HepG2 (cell line): ENCODE data around the gene SEC24B. TPM values are rescaled to one million over a fixed set of nuclear protein-coding genes. Genes with fewer than 3 reads are reported as not detected.

Experiments used
- ATAC-seq: fragments of 200-7000 bp; cut with Tn5 transposase; 3 replicates; pipeline ENCODE4 v1.9.1; 2020; ENCODE audit warnings: mild to moderate bottlenecking, moderate library complexity
- BruUV-seq: library from RNA; stranded (reverse); fragments of 400-500 nt; replicated peaks from 2 replicates; lab custom pipeline; 2021; lab: Mats Ljungman, UMichigan
- CTCF ChIA-PET: fragments of 300-600 bp; formaldehyde crosslinking; extraction: SDS; loops from one replicate; lab custom pipeline; 2021; ENCODE audit warnings: low total read pairs, inconsistent platforms, low intra/inter-chr PET ratio; lab: Yijun Ruan, JAX
- POLR2A ChIA-PET: fragments of 350-600 bp; sonication (Branson Sonifier 250); formaldehyde crosslinking; loops from one replicate; lab custom pipeline; 2020; ENCODE audit warnings: antibody characterized with exemption, inconsistent platforms; lab: Yijun Ruan, JAX
- DNase-seq: peaks from one replicate; pipeline ENCODE4 v3.0.0-alpha.2; 2015; ENCODE audit warnings: low spot score
- FAIRE-seq: peaks from 3 replicates; lab custom pipeline; 2011; peaks lifted over from hg19 to GRCh38; lab: Jason Lieb, UNC
- H2AFZ ChIP-seq: one replicate; pipeline ENCODE4 v1.6.1; 2011; ENCODE audit warnings: low read length, inconsistent platforms
- H3K27ac ChIP-seq: fragments of 300-600 bp; 3 replicates; pipeline ENCODE4 v1.8.0; 2011; ENCODE audit warnings: mixed run types, mild to moderate bottlenecking, mixed read lengths, low read length, inconsistent platforms; ENCODE audit not compliant: insufficient read depth; ENCODE audit errors: extremely low read length
- H3K27me3 ChIP-seq, 2 experiments: fragments of 200-600 bp in 1 of 2; 2 replicates in 1 of 2; 3 replicates in 1 of 2; pipeline versions ENCODE4 v1.6.0 to v1.8.0; 2011; ENCODE audit warnings: low read length in 2 of 2, mild to moderate bottlenecking in 2 of 2, moderate library complexity in 2 of 2, inconsistent platforms in 1 of 2; ENCODE audit not compliant: insufficient read depth in 2 of 2, control insufficient read depth in 1 of 2
- H3K36me3 ChIP-seq, 2 experiments: fragments of 200-600 bp in 1 of 2; replicated peaks in 1 of 2; 2 replicates in 1 of 2; 3 replicates in 1 of 2; pipeline versions ENCODE4 v1.5.1 to v1.8.0; 2011; ENCODE audit warnings: low read length in 2 of 2, inconsistent platforms in 1 of 2; ENCODE audit not compliant: insufficient read depth in 2 of 2, control insufficient read depth in 1 of 2
- H3K4me1 ChIP-seq: 2 replicates; pipeline ENCODE4 v1.5.1; 2012; ENCODE audit warnings: low read length, inconsistent platforms; ENCODE audit not compliant: insufficient read depth
- H3K4me2 ChIP-seq: 2 replicates; pipeline ENCODE4 v1.6.0; 2011; ENCODE audit warnings: low read depth, low read length, inconsistent platforms
- H3K4me3 ChIP-seq, 3 experiments: fragments of 200-600 bp in 1 of 3; sonication (generic), shearing (Covaris generic) in 1 of 3; replicated peaks in 1 of 3; 2 replicates each; pipeline ENCODE4 v1.5.1; 2011 to 2016; ENCODE audit warnings: low read length in 3 of 3, inconsistent platforms in 2 of 3, low read depth in 2 of 3, mild to moderate bottlenecking in 2 of 3, control low read depth in 1 of 3, mixed read lengths in 1 of 3; ENCODE audit not compliant: insufficient read depth in 1 of 3
- H3K79me2 ChIP-seq: one replicate; pipeline ENCODE4 v1.6.1; 2011; ENCODE audit warnings: low read length, inconsistent platforms; ENCODE audit not compliant: insufficient read depth
- H3K9ac ChIP-seq: 2 replicates; pipeline ENCODE4 v1.6.0; 2011; ENCODE audit warnings: mild to moderate bottlenecking, low read depth, low read length, inconsistent platforms; ENCODE audit not compliant: insufficient read depth
- H3K9me3 ChIP-seq: 2 replicates; pipeline ENCODE4 v1.5.1; 2012; ENCODE audit warnings: mild to moderate bottlenecking, low read length
- H4K20me1 ChIP-seq: 2 replicates; pipeline ENCODE4 v1.6.0; 2011; ENCODE audit warnings: inconsistent platforms, mild to moderate bottlenecking, low read length, moderate library complexity; ENCODE audit not compliant: insufficient read depth
- BHLHE40 ChIP-seq: IDR thresholded peaks from 2 replicates; pipeline ENCODE4 v1.6.1; 2011; ENCODE audit warnings: low read length, improper control_type of control experiment
- PHF21A ChIP-seq: sonication (generic); formaldehyde crosslinking; IDR thresholded peaks from 2 replicates; pipeline ENCODE4 v1.5.0; 2020; ENCODE audit warnings: mild to moderate bottlenecking, missing genetic modification reagents
- POGZ ChIP-seq: sonication (generic); formaldehyde crosslinking; IDR thresholded peaks from 2 replicates; pipeline ENCODE4 v1.4.0; 2020; ENCODE audit warnings: mild to moderate bottlenecking, missing genetic modification reagents
- TMF1 ChIP-seq: sonication (generic); formaldehyde crosslinking; IDR thresholded peaks from 2 replicates; pipeline ENCODE4 v1.8.1; 2022; ENCODE audit warnings: low read depth, missing genetic modification reagents
- ZBTB3 ChIP-seq: sonication (generic); formaldehyde crosslinking; IDR thresholded peaks from 2 replicates; pipeline ENCODE4 v1.4.0; 2020; ENCODE audit warnings: low read depth, mild to moderate bottlenecking, moderate library complexity, missing genetic modification reagents, borderline replicate concordance
- ZNF577 ChIP-seq: sonication (generic); formaldehyde crosslinking; IDR thresholded peaks from 2 replicates; pipeline ENCODE4 v1.4.0; 2020; ENCODE audit warnings: mild to moderate bottlenecking, low read depth, missing genetic modification reagents, borderline replicate concordance
- ZNF746 ChIP-seq: sonication (generic); formaldehyde crosslinking; IDR thresholded peaks from 2 replicates; pipeline ENCODE4 v1.8.0; 2022; ENCODE audit warnings: mild to moderate bottlenecking, missing genetic modification reagents
- WGBS: methylation state at CpG from one replicate; pipeline ENCODE4 v1.1.6; 2017; ENCODE audit warnings: low lambda C conversion rate; 5-methylcytosine and 5-hydroxymethylcytosine counted together
- in situ Hi-C: cut with HindIII; loops from 2 replicates; pipeline ENCODE4 v1.10.0; 2017; ENCODE audit warnings: low pct_unique_long_range_greater_than_20kb; ENCODE audit not compliant: extremely low pct_ligation_motif_present
- intact Hi-C: fragments of 100-400 bp; cut with micrococcal nuclease; formaldehyde crosslinking; loops from one replicate; pipeline ENCODE4 v1.10.0; 2022; ENCODE audit not compliant: unreplicated experiment
- polyA plus RNA-seq, 8 experiments: library from polyadenylated mRNA; depleted of rRNA in 3 of 8; stranded (reverse) in 7 of 8; unstranded in 1 of 8; fragments of >200 nt; fragmentation: Illumina TruSeq in 4 of 8; extraction: Trizol in 4 of 8; gene quantifications; 2 replicates each; pipeline versions ENCODE4 v1.2.1 to v1.2.3, GENCODE V29; 2011 to 2016; ENCODE audit warnings: low read depth in 4 of 8, missing spikeins in 1 of 8, mixed read lengths in 1 of 8; ENCODE audit not compliant: insufficient read depth in 1 of 8
- total RNA-seq, 5 experiments: library from RNA; depleted of rRNA; stranded (reverse); fragments of >200 nt; fragmentation: Illumina TruSeq; extraction: Trizol; gene quantifications; 2 replicates each; pipeline ENCODE4 v1.2.3, GENCODE V29; 2016; ENCODE audit warnings: low read depth in 1 of 5

The SEC24B gene
- total and polyA plus RNA-seq, 2 of the 13 experiments (the other 11 are each of a cell fraction or from before 2014, with no cell fraction given), result 14.6 to 39.0 TPM

- no peak for ATAC-seq
- H3K4me2 ChIP-seq, result peak overlapping the region; percentile 83
- peak overlapping the region; percentile 84 for H3K9ac ChIP-seq
- peaks cover 36% of the 10 kb centered on the region for H3K4me1 ChIP-seq
- 6% methylated on average over 3 of the region's 3 CpGs for WGBS
- BruUV-seq, result TSS peak; percentile 71
- H3K4me3 ChIP-seq, result peak overlapping the region; percentile 81 to 93 (median 86)
- POLR2A ChIA-PET, result interaction anchor here (0.6 to 0.9 kb wide), 3 partner anchors 369 to 632 kb away, joined by 3 to 4 read pairs (median 3); partner anchors contain the start of gene CFI
- no peaks in the 10 kb centered on the region for H3K9me3 ChIP-seq
- FAIRE-seq, result no peak
- H3K36me3 ChIP-seq, result no peaks in the 10 kb centered on the region
- CTCF ChIA-PET, result no interaction called here
- peaks cover 41% of the 10 kb centered on the region for H3K79me2 ChIP-seq
- H3K27me3 ChIP-seq, result no peaks in the 10 kb centered on the region; a peak in 1 of 5 replicates
- no peak for DNase-seq
- peak overlapping the region; percentile 85 for H2AFZ ChIP-seq
- in situ Hi-C loops (loop anchor here (5.0 to 25.0 kb wide), 2 partner anchors 370 to 755 kb away; partner anchors contain the start of genes CFI and ELOVL6), intact Hi-C loops (loop anchor here (5.0 to 10.0 kb wide), 4 partner anchors 292 to 1082 kb away; partner anchors contain the start of genes CFI and GAR1)
- TF ChIP-seq BHLHE40, result no peak
- 0 out of 2 replicates have a peak, but pooled peaks have one; percentile 2 for TF ChIP-seq ZBTB3
- TF ChIP-seq POGZ (CRISPR knock-in tag), result 0 out of 2 replicates have a peak, but pooled peaks have one; percentile 6
- 0 out of 2 replicates have a peak, but pooled peaks have one; percentile 3 for TF ChIP-seq PHF21A (CRISPR knock-in tag)
- TF ChIP-seq ZNF746 (CRISPR knock-in tag), result no peak
- no peak for TF ChIP-seq ZNF577 (CRISPR knock-in tag)
- no peak for TF ChIP-seq TMF1 (CRISPR knock-in tag)
- peak overlapping the region; percentile 71 for H3K27ac ChIP-seq
- H4K20me1 ChIP-seq, result peaks cover 24% of the 10 kb centered on the region
Observed at GRCh38 chr4:109432696-109433095, 919 bp upstream of the SEC24B start.
